ENCODE data around the gene SLC23A1. TPM values are rescaled to one million over a fixed set of nuclear protein-coding genes. Genes with fewer than 3 reads are reported as not detected.

The SLC23A1 gene
- total RNA-seq, 4 donors from 2014 or later: not detected

DNA sequence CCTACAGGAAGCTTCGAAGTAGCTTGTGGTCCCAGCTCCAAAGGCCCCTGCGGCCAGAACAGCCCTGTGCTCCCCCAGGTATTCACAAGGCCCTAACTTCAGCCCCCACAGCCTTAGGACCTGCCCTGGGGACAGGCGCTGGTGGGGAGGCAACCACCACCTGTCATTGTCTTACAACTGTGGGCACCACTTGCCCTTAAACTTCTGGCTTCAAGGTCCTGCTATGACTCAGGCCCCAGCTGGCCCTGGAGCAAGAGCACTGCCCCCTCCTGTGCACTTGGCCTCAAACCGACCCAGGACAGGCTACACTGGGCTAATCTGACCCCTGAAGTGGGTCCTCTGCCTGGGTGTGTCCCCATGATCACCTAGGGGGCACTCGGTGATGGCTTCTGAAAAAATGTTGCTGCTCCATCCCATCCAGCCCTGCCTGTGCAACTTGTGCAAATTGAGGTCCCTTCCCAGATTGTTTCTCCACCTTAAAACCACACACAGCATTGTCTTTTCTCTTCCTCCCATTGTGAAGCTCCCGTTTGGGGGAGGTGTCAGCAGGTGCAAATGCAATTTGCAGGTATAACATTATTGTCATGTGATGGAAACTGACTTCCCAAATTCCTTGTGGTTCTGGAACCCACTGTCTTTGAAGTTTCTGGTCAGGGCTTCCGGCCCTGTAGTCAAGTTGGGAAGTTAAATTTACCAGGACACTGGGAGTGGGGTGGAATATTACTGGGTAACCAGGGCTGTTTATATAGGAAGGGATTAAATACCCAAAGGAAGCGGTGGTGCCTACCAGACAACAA is 12.9 kb upstream of the SLC23A1 start:
- TF ChIP-seq EP300 (IDR thresholded peaks at IDR 0.05) (no peak), POLR2AphosphoS5 (IDR thresholded peaks at IDR 0.05) (no peak), POLR2A (IDR thresholded peaks at IDR 0.05; ENCODE audit: low read depth) (no peak)
- TF ChIP-seq, protein P1, sequence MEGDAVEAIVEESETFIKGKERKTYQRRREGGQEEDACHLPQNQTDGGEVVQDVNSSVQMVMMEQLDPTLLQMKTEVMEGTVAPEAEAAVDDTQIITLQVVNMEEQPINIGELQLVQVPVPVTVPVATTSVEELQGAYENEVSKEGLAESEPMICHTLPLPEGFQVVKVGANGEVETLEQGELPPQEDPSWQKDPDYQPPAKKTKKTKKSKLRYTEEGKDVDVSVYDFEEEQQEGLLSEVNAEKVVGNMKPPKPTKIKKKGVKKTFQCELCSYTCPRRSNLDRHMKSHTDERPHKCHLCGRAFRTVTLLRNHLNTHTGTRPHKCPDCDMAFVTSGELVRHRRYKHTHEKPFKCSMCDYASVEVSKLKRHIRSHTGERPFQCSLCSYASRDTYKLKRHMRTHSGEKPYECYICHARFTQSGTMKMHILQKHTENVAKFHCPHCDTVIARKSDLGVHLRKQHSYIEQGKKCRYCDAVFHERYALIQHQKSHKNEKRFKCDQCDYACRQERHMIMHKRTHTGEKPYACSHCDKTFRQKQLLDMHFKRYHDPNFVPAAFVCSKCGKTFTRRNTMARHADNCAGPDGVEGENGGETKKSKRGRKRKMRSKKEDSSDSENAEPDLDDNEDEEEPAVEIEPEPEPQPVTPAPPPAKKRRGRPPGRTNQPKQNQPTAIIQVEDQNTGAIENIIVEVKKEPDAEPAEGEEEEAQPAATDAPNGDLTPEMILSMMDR (IDR thresholded peaks at IDR 0.05): no peak
- DNase-seq (ENCODE audit: extremely low spot score): no peak
- Histone ChIP-seq H3K9me3 (no peaks in the 10 kb centered on the region), H3K27ac (replicated peaks in 1 of 4) (peak overlapping the region; percentile 79 to 84 (median 82)), H3K36me3 (peaks cover 0 to 13% (median 0%) of the 10 kb centered on the region in 4 donors), H3K4me1 (peaks cover 37 to 68% (median 52%) of the 10 kb centered on the region in 4 donors), H3K27me3 (peaks cover 0 to 37% (median 6%) of the 10 kb centered on the region in 4 donors), H3K4me3 (no peak overlapping the region)
- intact Hi-C loops (cut with DNase I): no loop called here
- WGBS: 68% methylated on average over 5 of the region's 8 CpGs

DNA sequence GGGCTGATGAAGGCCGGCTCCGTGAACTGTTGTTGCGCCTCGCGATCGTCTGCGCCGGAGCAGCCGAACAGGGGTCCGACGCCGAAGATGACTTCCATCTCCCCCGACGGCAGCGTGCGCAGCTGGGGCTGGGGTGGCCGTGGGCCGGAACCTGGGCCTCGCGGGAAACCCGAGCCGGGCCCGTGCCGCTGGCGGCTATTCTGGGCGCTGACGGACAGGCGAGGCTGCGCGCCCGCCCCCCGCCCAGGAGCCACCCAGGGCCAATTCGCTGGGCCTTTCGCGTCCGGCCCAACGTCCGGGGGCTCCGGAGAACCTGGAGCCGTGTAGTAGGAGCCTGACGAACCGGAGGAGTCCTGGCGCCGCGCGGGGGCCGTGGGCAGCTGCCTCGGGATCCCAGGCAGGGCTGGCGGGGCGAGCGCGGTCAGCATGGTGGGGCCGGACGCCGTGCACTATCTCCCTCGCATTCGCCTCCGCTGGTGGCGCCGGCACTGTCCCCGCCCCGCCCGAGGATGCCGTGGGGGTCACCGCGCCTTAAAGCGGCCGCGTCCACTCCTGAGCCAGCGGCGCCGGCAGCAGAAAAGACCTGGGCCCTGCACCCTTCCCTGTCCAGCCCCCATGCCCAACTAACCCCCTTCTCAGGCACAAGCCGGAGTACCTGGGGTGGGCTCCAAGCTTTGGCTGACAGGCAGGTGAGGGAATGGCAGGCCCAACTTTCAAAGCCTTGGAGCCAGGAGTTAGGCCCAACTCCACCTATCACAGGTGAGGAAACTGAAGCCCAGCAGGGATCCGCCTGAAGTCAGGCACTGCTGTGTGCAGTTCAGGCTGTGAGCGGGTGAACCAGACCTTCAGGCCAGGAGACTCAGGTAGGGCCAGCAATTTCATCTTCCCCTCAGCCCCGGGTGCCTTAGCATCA is 11.8 kb upstream of the SLC23A1 start, which contains the start of gene PROB1:
Gene PROB1, minus strand, starts transcription at position 451 of the 913 bp plus-strand sequence. Its CDS starts 23 bp downstream, at position 428.
- intact Hi-C loops (cut with DNase I): no loop called here
- Histone ChIP-seq H3K4me1 (peaks cover 43 to 70% (median 56%) of the 10 kb centered on the region in 4 donors), H3K36me3 (peaks cover 0 to 8% (median 2%) of the 10 kb centered on the region in 4 donors), H3K4me3 (peak within 1 kb of the TSS; percentile 58 to 63 (median 62)), H3K27me3 (peaks cover 0 to 37% (median 6%) of the 10 kb centered on the region in 4 donors), H3K9me3 (no peaks in the 10 kb centered on the region), H3K27ac (replicated peaks in 1 of 4) (peak within 1 kb of the TSS; percentile 79 to 84 (median 82))
- 20% methylated on average over 14 of the region's 76 CpGs for WGBS
- peak; percentile 38 to 61 for TF ChIP-seq POLR2AphosphoS5 (IDR thresholded peaks at IDR 0.05)
- TF ChIP-seq EP300 (IDR thresholded peaks at IDR 0.05): no peak
- TF ChIP-seq POLR2A (IDR thresholded peaks at IDR 0.05; ENCODE audit: low read depth): peak; percentile 19
- TF ChIP-seq, protein P1 (IDR thresholded peaks at IDR 0.05): no peak
- no peak for DNase-seq (ENCODE audit: extremely low spot score)

DNA sequence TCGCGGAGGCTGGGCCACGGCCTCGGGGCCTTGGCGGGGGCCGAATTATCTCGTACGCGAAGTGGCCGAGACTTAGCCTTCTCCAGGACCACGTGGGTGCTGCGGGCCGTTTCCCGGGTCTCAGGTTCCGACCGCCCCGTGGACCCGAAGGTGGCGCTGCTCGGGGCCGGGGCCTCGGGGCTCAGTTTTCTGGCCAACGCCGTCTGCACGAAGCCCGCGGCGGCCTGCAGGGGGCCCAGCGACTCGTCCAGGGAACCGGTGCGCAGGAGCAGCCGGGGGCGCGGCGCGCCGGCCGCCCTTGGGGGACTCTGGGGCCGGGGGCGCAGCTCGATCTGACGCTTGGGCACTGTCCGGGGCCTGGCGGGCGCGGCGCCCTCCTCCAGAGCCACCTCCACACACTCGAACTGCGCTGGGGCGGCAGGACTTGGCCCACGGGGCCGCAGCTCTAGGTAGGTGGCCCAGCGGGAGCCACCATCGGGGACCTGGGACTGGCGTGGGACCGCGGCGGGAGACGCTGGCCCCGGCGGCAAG is 11.1 kb upstream of the SLC23A1 start:
- peaks cover 0 to 13% (median 0%) of the 10 kb centered on the region in 4 donors for H3K36me3 ChIP-seq
- peak in 1 of 2 donors; percentile 8 for TF ChIP-seq POLR2AphosphoS5 (IDR thresholded peaks at IDR 0.05)
- TF ChIP-seq, protein P1 (IDR thresholded peaks at IDR 0.05): peak; percentile 18 to 65 (median 31)
- no peak for TF ChIP-seq POLR2A (IDR thresholded peaks at IDR 0.05; ENCODE audit: low read depth)
- no peak for DNase-seq (ENCODE audit: extremely low spot score)
- H3K27ac ChIP-seq (replicated peaks in 1 of 4): peak overlapping the region; percentile 79 to 84 (median 82)
- intact Hi-C loops (cut with DNase I): no loop called here
- H3K27me3 ChIP-seq: peaks cover 0 to 37% (median 6%) of the 10 kb centered on the region in 4 donors
- no peaks in the 10 kb centered on the region for H3K9me3 ChIP-seq
- H3K4me3 ChIP-seq: peak overlapping the region; percentile 58 to 63 (median 62)
- peaks cover 46 to 70% (median 56%) of the 10 kb centered on the region in 4 donors for H3K4me1 ChIP-seq
- WGBS: 2% methylated on average over 27 of the region's 62 CpGs

DNA sequence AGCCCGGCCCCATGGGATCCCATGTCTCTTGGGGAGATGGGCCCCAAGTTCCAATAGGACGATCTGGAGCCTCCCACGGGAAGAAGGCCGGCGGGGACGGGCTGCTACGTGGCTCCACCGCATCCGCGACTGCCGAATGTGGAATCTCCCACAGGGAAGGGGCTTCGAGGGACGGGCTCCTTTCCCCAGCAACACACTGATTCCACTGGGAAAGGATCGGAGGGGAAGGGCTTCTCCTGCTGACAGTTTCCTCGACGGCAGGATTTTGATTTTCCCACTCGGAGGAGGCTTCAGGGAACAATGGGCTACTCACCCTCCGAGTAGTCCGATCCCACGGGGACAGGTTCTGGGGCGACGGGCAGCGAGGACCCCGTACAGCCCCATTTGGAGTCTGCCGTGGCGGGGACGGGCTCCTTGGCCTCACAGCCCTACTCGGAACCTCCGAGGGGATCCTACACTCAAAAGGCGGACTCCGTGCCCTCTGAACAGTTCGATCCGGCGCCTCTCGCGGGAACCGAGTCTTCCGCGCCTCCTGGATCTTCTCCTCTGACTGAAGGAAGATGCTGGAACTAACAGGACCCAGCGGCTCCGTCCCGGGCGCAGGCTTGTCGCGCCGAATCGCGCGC is 10.5 kb upstream of the SLC23A1 start:
- H3K27ac ChIP-seq (replicated peaks in 1 of 4): peak overlapping the region; percentile 79 to 84 (median 82)
- H3K4me1 ChIP-seq: peaks cover 50 to 74% (median 59%) of the 10 kb centered on the region in 4 donors
- peaks cover 0 to 15% (median 0%) of the 10 kb centered on the region in 4 donors for H3K36me3 ChIP-seq
- intact Hi-C loops (cut with DNase I): no loop called here
- peaks cover 0 to 37% (median 6%) of the 10 kb centered on the region in 4 donors for H3K27me3 ChIP-seq
- H3K4me3 ChIP-seq: peak overlapping the region; percentile 58 to 63 (median 62)
- WGBS: 20% methylated on average over 47 of the region's 49 CpGs
- H3K9me3 ChIP-seq: no peaks in the 10 kb centered on the region
- no peak for DNase-seq (ENCODE audit: extremely low spot score)
- TF ChIP-seq POLR2AphosphoS5 (IDR thresholded peaks at IDR 0.05): no peak
- TF ChIP-seq POLR2A (IDR thresholded peaks at IDR 0.05; ENCODE audit: low read depth): no peak
- no peak for TF ChIP-seq EP300 (IDR thresholded peaks at IDR 0.05)
- TF ChIP-seq, protein P1 (IDR thresholded peaks at IDR 0.05): no peak

Measured in esophagus muscularis mucosa (tissue), 4 donors.